Lower leg skin (tissue), 3 donors: ENCODE data around the gene CYB5R4.

Source experiments
- POLR2A ChIP-seq, 2 donors: fragments of 450-650 bp; IDR thresholded peaks; one replicate each; pipeline ENCODE4 v1.6.1; 2016 to 2017; ENCODE audit warnings: antibody characterized with exemption in 2 of 2, mild to moderate bottlenecking in 1 of 2, moderate library complexity in 1 of 2
- TF ChIP-seq, protein P1 (sequence below), 3 donors: fragments of 450-650 bp; IDR thresholded peaks; one replicate each; pipeline ENCODE4 v1.5.1; 2016; ENCODE audit warnings: antibody characterized with exemption in 3 of 3, mild to moderate bottlenecking in 3 of 3, moderate library complexity in 2 of 3

DNA sequence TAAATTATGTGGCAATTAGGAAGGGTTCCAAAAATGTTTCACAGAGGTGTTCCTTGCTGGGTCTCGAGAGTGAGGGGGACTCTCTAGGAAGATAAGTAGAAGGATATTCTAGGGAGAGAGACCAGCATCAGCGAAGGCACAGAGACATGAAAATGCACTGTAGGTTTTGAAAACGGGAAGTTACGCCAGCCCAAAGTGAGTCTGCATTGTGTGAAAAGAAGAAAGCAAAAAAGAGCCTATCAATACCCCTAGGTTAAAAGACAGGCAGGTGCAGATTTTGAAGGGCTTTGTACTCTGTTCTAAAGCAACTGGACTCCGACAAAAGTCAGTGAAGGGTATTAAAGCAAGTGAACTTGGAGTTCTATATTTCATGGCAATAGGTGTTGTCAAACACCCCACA, 148.4 kb downstream of the CYB5R4 start:
- no peak for TF ChIP-seq POLR2A (IDR thresholded peaks at IDR 0.05)
- TF ChIP-seq, protein P1, sequence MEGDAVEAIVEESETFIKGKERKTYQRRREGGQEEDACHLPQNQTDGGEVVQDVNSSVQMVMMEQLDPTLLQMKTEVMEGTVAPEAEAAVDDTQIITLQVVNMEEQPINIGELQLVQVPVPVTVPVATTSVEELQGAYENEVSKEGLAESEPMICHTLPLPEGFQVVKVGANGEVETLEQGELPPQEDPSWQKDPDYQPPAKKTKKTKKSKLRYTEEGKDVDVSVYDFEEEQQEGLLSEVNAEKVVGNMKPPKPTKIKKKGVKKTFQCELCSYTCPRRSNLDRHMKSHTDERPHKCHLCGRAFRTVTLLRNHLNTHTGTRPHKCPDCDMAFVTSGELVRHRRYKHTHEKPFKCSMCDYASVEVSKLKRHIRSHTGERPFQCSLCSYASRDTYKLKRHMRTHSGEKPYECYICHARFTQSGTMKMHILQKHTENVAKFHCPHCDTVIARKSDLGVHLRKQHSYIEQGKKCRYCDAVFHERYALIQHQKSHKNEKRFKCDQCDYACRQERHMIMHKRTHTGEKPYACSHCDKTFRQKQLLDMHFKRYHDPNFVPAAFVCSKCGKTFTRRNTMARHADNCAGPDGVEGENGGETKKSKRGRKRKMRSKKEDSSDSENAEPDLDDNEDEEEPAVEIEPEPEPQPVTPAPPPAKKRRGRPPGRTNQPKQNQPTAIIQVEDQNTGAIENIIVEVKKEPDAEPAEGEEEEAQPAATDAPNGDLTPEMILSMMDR (IDR thresholded peaks at IDR 0.05): no peak
